ENCODE results near the gene TMEM132E. TPM values are rescaled to one million over a fixed set of nuclear protein-coding genes. Genes with fewer than 3 reads are reported as not detected.

Gene TMEM132E
- polyA plus RNA-seq, 2 of the 4 experiments (the other 2 are of a cell fraction): not detected

- POLR2A ChIA-PET: no interaction called here
- FAIRE-seq (no peak), ATAC-seq (peak in 1 of 2 experiments; percentile 60; a peak in 3 of 6 replicates), DNase-seq (ENCODE audit: low read depth in 1 of 2, low spot score in 1 of 2) (no peak)
- TF ChIP-seq POLR2A (IDR thresholded peaks at IDR 0.05; ENCODE audit: low read length) (no peak), RCOR1 (IDR thresholded peaks at IDR 0.05; ENCODE audit: low read depth, low read length) (no peak), HEYL (CRISPR knock-in tag; IDR thresholded peaks at IDR 0.05) (no peak), SMC3 (IDR thresholded peaks at IDR 0.05) (no peak), EHMT2 (IDR thresholded peaks at IDR 0.05; ENCODE audit: low read depth) (no peak), ZNF302 (CRISPR knock-in tag; IDR thresholded peaks at IDR 0.05) (no peak), ZFP36 (IDR thresholded peaks at IDR 0.05; ENCODE audit: borderline replicate concordance, partially characterized antibody) (no peak), HOXA7 (CRISPR knock-in tag; IDR thresholded peaks at IDR 0.05) (no peak)
- TF ChIP-seq, protein P1, sequence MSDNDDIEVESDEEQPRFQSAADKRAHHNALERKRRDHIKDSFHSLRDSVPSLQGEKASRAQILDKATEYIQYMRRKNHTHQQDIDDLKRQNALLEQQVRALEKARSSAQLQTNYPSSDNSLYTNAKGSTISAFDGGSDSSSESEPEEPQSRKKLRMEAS (IDR thresholded peaks at IDR 0.05): no peak
- TF ChIP-seq, protein P2, sequence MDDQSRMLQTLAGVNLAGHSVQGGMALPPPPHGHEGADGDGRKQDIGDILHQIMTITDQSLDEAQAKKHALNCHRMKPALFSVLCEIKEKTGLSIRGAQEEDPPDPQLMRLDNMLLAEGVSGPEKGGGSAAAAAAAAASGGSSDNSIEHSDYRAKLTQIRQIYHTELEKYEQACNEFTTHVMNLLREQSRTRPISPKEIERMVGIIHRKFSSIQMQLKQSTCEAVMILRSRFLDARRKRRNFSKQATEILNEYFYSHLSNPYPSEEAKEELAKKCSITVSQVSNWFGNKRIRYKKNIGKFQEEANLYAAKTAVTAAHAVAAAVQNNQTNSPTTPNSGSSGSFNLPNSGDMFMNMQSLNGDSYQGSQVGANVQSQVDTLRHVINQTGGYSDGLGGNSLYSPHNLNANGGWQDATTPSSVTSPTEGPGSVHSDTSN (IDR thresholded peaks at IDR 0.05): no peak
- TF ChIP-seq, protein P3, sequence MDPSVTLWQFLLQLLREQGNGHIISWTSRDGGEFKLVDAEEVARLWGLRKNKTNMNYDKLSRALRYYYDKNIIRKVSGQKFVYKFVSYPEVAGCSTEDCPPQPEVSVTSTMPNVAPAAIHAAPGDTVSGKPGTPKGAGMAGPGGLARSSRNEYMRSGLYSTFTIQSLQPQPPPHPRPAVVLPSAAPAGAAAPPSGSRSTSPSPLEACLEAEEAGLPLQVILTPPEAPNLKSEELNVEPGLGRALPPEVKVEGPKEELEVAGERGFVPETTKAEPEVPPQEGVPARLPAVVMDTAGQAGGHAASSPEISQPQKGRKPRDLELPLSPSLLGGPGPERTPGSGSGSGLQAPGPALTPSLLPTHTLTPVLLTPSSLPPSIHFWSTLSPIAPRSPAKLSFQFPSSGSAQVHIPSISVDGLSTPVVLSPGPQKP (IDR thresholded peaks at IDR 0.05; ENCODE audit: low read depth, low read length): no peak
- CTCF ChIA-PET: interaction anchor here (0.6 to 1.3 kb wide), 3 partner anchors 11 to 222 kb away, joined by 3 to 4 read pairs (median 4); no protein-coding TSS in a partner anchor
- Histone ChIP-seq H3K4me2 (no peak overlapping the region), H3K4me1 (no peaks in the 10 kb centered on the region), H3K27ac (no peak overlapping the region), H3K4me3 (no peak overlapping the region), H3K9me3 (no peaks in the 10 kb centered on the region)
- 24% methylated on average over 10 of the region's 11 CpGs for WGBS (ENCODE audit: missing lambda C conversion rate)
Observed at GRCh38 chr17:34567691-34568465, 11.5 kb upstream of the TMEM132E start.

DNA sequence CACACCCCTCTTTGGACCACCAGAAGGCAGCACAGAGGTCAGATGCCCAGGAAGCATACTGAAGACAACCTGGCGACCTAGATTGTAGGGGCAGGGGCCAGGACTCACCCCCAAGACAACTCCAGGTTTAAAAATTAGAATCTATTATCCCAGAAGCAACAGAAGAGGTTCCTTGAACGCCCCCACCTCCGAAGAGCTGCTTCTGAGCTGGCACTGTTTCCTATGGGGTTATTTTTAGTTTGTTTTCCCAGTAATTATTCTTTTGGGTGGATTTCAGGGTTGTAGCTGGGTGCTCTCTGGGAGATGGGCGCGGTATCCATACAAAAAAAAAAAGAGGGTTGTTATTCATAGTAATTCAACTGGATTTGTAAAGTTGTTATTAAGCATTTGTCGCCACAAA, 10.4 kb upstream of the TMEM132E start:
- ATAC-seq (no peak), DNase-seq (ENCODE audit: low read depth in 1 of 2, low spot score in 1 of 2) (no peak), FAIRE-seq (no peak)
- Histone ChIP-seq H3K4me3 (no peak overlapping the region), H3K4me2 (no peak overlapping the region), H3K4me1 (no peaks in the 10 kb centered on the region), H3K27ac (no peak overlapping the region), H3K9me3 (no peaks in the 10 kb centered on the region)
- TF ChIP-seq HOXB13 (CRISPR knock-in tag; IDR thresholded peaks at IDR 0.05; ENCODE audit: low read depth) (no peak), CHD2 (IDR thresholded peaks at IDR 0.05; ENCODE audit: low read length, partially characterized antibody) (no peak), FOSL2 (IDR thresholded peaks at IDR 0.05) (no peak), FOSL2 (CRISPR knock-in tag; IDR thresholded peaks at IDR 0.05) (no peak), ZSCAN20 (CRISPR knock-in tag; IDR thresholded peaks at IDR 0.05) (no peak), GATA3 (IDR thresholded peaks at IDR 0.05; ENCODE audit: borderline replicate concordance) (no peak), EHF (CRISPR knock-in tag; IDR thresholded peaks at IDR 0.05) (no peak), RFX5 (IDR thresholded peaks at IDR 0.05) (no peak), BHLHE40 (IDR thresholded peaks at IDR 0.05; ENCODE audit: low read depth, low read length) (no peak)
- TF ChIP-seq, protein P2 (IDR thresholded peaks at IDR 0.05): no peak
- TF ChIP-seq, protein P3 (IDR thresholded peaks at IDR 0.05; ENCODE audit: low read depth, low read length): no peak
- ChIA-PET CTCF (interaction anchor here (0.9 kb wide), 1 partner anchor 26 kb away, joined by 3 read pairs; no protein-coding TSS in a partner anchor), POLR2A (no interaction called here)
- 36% methylated on average over 6 of the region's 6 CpGs for WGBS (ENCODE audit: missing lambda C conversion rate)
